KMS-11 (cell line): Measurements from ENCODE around the gene FLT4.

Experiments used
- H2AFZ ChIP-seq: fragments of 200-600 bp; sonication (generic); 2 replicates; pipeline ENCODE4 v1.6.1; 2016; ENCODE audit warnings: antibody characterized with exemption, mixed run types, low read depth
- H3K27ac ChIP-seq: fragments of 200-600 bp; sonication (generic); 2 replicates; pipeline ENCODE4 v1.6.1; 2016; ENCODE audit warnings: mild to moderate bottlenecking, mixed run types
- H3K27me3 ChIP-seq: fragments of 200-600 bp; sonication (generic); 2 replicates; pipeline ENCODE4 v1.6.1; 2017; ENCODE audit warnings: mild to moderate bottlenecking, low read depth, mixed run types, moderate library complexity; ENCODE audit not compliant: insufficient read depth
- H3K36me3 ChIP-seq: fragments of 200-600 bp; sonication (generic); 2 replicates; pipeline ENCODE4 v1.6.1; 2017; ENCODE audit warnings: mild to moderate bottlenecking, mixed run types; ENCODE audit not compliant: insufficient read depth
- H3K4me1 ChIP-seq: fragments of 200-600 bp; sonication (generic); 2 replicates; pipeline ENCODE4 v1.6.1; 2016; ENCODE audit warnings: mild to moderate bottlenecking, low read depth, mixed run types; ENCODE audit not compliant: poor library complexity, severe bottlenecking
- H3K4me2 ChIP-seq: fragments of 200-600 bp; sonication (generic); 2 replicates; pipeline ENCODE4 v1.7.0; 2016; ENCODE audit warnings: mild to moderate bottlenecking, mixed run types
- H3K4me3 ChIP-seq: fragments of 200-600 bp; sonication (generic); IDR thresholded peaks from 2 replicates; pipeline ENCODE4 v1.6.1; 2017; ENCODE audit warnings: low read depth, low read length, mixed read lengths; ENCODE audit not compliant: insufficient read depth
- H3K79me2 ChIP-seq: fragments of 200-600 bp; sonication (generic); 2 replicates; pipeline ENCODE4 v1.6.1; 2016; ENCODE audit warnings: low read depth, mixed run types; ENCODE audit not compliant: insufficient read depth
- H3K9ac ChIP-seq: fragments of 200-600 bp; sonication (generic); 2 replicates; pipeline ENCODE4 v1.6.1; 2016; ENCODE audit warnings: mild to moderate bottlenecking, mixed run types
- H4K20me1 ChIP-seq: fragments of 200-600 bp; sonication (generic); 2 replicates; pipeline ENCODE4 v1.6.1; 2016; ENCODE audit warnings: mild to moderate bottlenecking, mixed run types; ENCODE audit not compliant: insufficient read depth
- CTCF ChIP-seq: fragments of 200-600 bp; sonication (generic); conservative IDR thresholded peaks from 2 replicates; pipeline ENCODE4 v1.6.1; 2017; ENCODE audit warnings: low read depth, mild to moderate bottlenecking, antibody characterized with exemption, low read length, moderate library complexity, mixed read lengths

The FLT4 gene

DNA sequence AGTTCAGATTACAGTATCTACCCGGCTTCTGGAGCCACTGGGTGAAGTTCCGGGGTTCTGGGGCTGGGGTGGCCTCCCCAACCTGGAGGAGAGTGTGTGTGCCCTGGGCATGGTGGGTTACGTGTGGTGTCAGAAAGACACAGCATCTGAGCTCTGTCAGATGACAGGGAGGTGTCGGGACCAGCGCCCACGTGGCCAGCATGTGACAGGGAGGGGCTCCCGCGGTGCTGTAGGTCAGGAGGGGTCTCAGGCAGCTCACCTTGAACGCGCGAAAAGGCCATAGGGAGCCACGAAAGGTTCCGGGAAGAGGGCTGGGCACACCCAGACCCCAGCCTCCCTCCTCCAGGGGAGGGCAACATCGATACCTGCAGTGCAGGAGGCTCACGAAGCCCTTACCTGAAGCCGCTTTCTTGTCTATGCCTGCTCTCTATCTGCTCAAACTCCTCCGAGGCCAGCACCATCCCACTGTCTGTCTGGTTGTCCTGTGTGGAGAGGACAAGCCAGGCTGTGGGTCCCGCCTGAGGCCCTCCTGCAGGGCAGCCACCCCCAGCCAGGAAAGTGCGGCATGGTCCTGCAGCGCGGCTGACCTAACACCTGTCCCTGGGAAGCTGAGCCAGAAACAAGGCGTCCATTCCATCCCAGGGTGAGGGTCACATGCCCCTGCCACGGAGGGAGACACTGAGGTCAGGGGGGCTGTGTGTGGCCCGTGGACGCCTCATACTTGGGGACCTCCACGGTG, 40.7 kb downstream of the FLT4 start:
- Histone ChIP-seq H3K9ac (no peak overlapping the region), H4K20me1 (no peaks in the 10 kb centered on the region), H3K36me3 (no peaks in the 10 kb centered on the region), H3K79me2 (no peaks in the 10 kb centered on the region), H3K27ac (no peak overlapping the region), H3K4me2 (no peak overlapping the region), H3K4me3 (no peak overlapping the region), H3K27me3 (no peaks in the 10 kb centered on the region), H2AFZ (no peak overlapping the region), H3K4me1 (no peaks in the 10 kb centered on the region)
- TF ChIP-seq CTCF = no peak

GRCh38 chr5:180607861-180608571, 41.4 kb downstream of the FLT4 start:
- H3K4me1 ChIP-seq = no peaks in the 10 kb centered on the region
- no peak for TF ChIP-seq CTCF
- H3K9ac ChIP-seq = no peak overlapping the region
- no peak overlapping the region for H2AFZ ChIP-seq
- H3K27me3 ChIP-seq = no peaks in the 10 kb centered on the region
- no peak overlapping the region for H3K4me2 ChIP-seq
- H3K36me3 ChIP-seq = no peaks in the 10 kb centered on the region
- no peaks in the 10 kb centered on the region for H4K20me1 ChIP-seq
- no peak overlapping the region for H3K27ac ChIP-seq
- no peak overlapping the region for H3K4me3 ChIP-seq
- no peaks in the 10 kb centered on the region for H3K79me2 ChIP-seq

DNA sequence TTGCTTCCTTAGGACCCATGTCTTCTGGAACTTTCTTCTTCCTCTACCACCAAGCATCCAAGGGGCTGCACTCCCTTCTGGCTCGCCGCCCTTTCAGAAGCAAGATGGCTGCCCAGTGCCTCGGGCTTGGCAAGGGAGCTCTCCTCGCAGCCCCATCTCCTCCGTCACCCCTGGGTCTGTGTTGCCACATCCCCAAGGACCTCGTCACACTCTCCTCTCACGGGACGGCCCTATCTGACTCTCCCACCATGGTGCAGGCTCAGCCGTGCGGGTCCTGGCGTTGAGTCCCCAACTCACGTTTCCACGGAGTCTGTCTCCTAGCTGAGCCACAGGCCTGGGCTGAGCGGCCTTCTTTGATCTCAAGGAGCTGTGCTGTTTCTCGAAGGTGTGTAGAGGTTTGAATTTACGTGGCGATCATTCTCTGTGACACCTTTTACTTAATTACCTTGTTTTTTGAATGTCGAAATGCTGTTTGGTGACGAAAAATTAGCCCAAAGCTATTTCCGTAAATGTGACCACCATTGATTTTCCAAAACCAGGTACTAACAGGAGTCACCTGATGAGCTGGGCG, 43.1 kb downstream of the FLT4 start:
- Histone ChIP-seq H3K9ac (no peak overlapping the region), H3K27me3 (no peaks in the 10 kb centered on the region; the same call in 1 of the 2 replicates), H3K4me2 (no peak overlapping the region), H3K79me2 (no peaks in the 10 kb centered on the region), H3K4me3 (no peak overlapping the region), H3K36me3 (no peaks in the 10 kb centered on the region), H4K20me1 (no peaks in the 10 kb centered on the region), H2AFZ (no peak overlapping the region), H3K27ac (no peak overlapping the region), H3K4me1 (no peaks in the 10 kb centered on the region)
- no peak for TF ChIP-seq CTCF

- H3K79me2 ChIP-seq = no peaks in the 10 kb centered on the region
- no peak overlapping the region for H3K27ac ChIP-seq
- no peaks in the 10 kb centered on the region; the same call in 1 of the 2 replicates for H3K27me3 ChIP-seq
- no peaks in the 10 kb centered on the region for H3K36me3 ChIP-seq
- H4K20me1 ChIP-seq = no peaks in the 10 kb centered on the region
- H3K4me3 ChIP-seq = no peak overlapping the region
- no peak overlapping the region for H3K4me2 ChIP-seq
- H3K4me1 ChIP-seq = no peaks in the 10 kb centered on the region
- TF ChIP-seq CTCF = peak; percentile 71
- no peak overlapping the region for H2AFZ ChIP-seq
- no peak overlapping the region for H3K9ac ChIP-seq
These were observed 43.7 kb downstream of the FLT4 start for GRCh38 chr5:180605554-180606214.
